PC-9 (cell line): ENCODE results near the gene SMARCAD1. TPM values are rescaled to one million over a fixed set of nuclear protein-coding genes. Genes with fewer than 3 reads are reported as not detected.

Experiments
- BruUV-seq: library from RNA; stranded (reverse); fragments of 400-500 nt; replicated peaks from 2 replicates; lab custom pipeline; 2021; lab: Mats Ljungman, UMichigan
- CTCF ChIA-PET: fragments of 300-600 bp; sonication (Branson Sonifier 250); formaldehyde crosslinking; loops from one replicate; lab custom pipeline; 2022; ENCODE audit warnings: antibody characterized with exemption; lab: Charles Lee
- POLR2A ChIA-PET: fragments of 300-600 bp; sonication (Branson Sonifier 250); formaldehyde crosslinking; loops from one replicate; lab custom pipeline; 2022; ENCODE audit warnings: antibody characterized with exemption; ENCODE audit not compliant: unreplicated experiment; lab: Charles Lee
- DNase-seq, 2 experiments: peaks; one replicate each; pipeline versions ENCODE4 v3.0.0 to v3.0.0-alpha.2; 2015 to 2022; ENCODE audit warnings: mixed read lengths in 1 of 2
- H2AFZ ChIP-seq: fragments of 200-600 bp; sonication (generic); 2 replicates; pipeline ENCODE4 v1.8.1; 2017; ENCODE audit warnings: antibody characterized with exemption
- H3F3A ChIP-seq: fragments of 200-600 bp; sonication (generic); 2 replicates; pipeline ENCODE4 v1.8.1; 2017; ENCODE audit warnings: antibody characterized with exemption, mild to moderate bottlenecking, low read depth; ENCODE audit not compliant: insufficient read depth
- H3K27ac ChIP-seq: fragments of 200-600 bp; sonication (generic); 2 replicates; pipeline ENCODE4 v1.6.1; 2016; ENCODE audit warnings: mixed run types
- H3K27me3 ChIP-seq: fragments of 200-600 bp; sonication (generic); 2 replicates; pipeline ENCODE4 v1.6.1; 2016; ENCODE audit warnings: low read depth, mixed run types; ENCODE audit not compliant: insufficient read depth
- H3K36me3 ChIP-seq: fragments of 200-600 bp; sonication (generic); 2 replicates; pipeline ENCODE4 v1.6.1; 2016; ENCODE audit warnings: low read depth, mixed run types
- H3K4me1 ChIP-seq: fragments of 200-600 bp; sonication (generic); replicated peaks from 2 replicates; pipeline ENCODE4 v1.6.1; 2016; ENCODE audit warnings: mixed run types; ENCODE audit not compliant: insufficient read depth
- H3K4me2 ChIP-seq: fragments of 200-600 bp; sonication (generic); 2 replicates; pipeline ENCODE4 v1.6.1; 2017; ENCODE audit warnings: mixed run types
- H3K4me3 ChIP-seq: fragments of 200-600 bp; sonication (generic); 2 replicates; pipeline ENCODE4 v1.6.1; 2016; ENCODE audit warnings: mixed run types
- H3K79me2 ChIP-seq: fragments of 200-600 bp; sonication (generic); 2 replicates; pipeline ENCODE4 v1.6.1; 2017; ENCODE audit warnings: low read depth, mixed run types
- H3K9me2 ChIP-seq: fragments of 200-600 bp; sonication (generic); 2 replicates; pipeline ENCODE4 v1.8.1; 2017; ENCODE audit warnings: mild to moderate bottlenecking; ENCODE audit not compliant: insufficient read depth
- H3K9me3 ChIP-seq: fragments of 200-600 bp; sonication (generic); 2 replicates; pipeline ENCODE4 v1.8.1; 2016; ENCODE audit warnings: low read depth; ENCODE audit not compliant: insufficient read depth
- H4K20me1 ChIP-seq: fragments of 200-600 bp; sonication (generic); 2 replicates; pipeline ENCODE4 v1.8.1; 2017; ENCODE audit not compliant: insufficient read depth
- CTCF ChIP-seq: fragments of 200-600 bp; sonication (generic); conservative IDR thresholded peaks from 2 replicates; pipeline ENCODE4 v1.6.1; 2017; ENCODE audit warnings: mixed run types, antibody characterized with exemption, mild to moderate bottlenecking, moderate library complexity
- EZH2 ChIP-seq: fragments of 200-600 bp; sonication (generic); IDR thresholded peaks from 2 replicates; pipeline ENCODE4 v1.8.0; 2017; ENCODE audit warnings: antibody characterized with exemption, low read depth
- intact Hi-C: fragments of 100-400 bp; cut with micrococcal nuclease; formaldehyde crosslinking; loops from one replicate; pipeline ENCODE4 v1.10.0; 2022; ENCODE audit not compliant: unreplicated experiment
- total RNA-seq: library from RNA; stranded (reverse); gene quantifications from 2 replicates; pipeline ENCODE4 v1.2.3, GENCODE V29; 2021

Gene SMARCAD1
- total RNA-seq, 1 experiment from 2014 or later, result 17.1 TPM

GRCh38 chr4:94228493-94229216, 21.0 kb downstream of the SMARCAD1 start:
- H4K20me1 ChIP-seq, result peaks cover 6% of the 10 kb centered on the region; the same call in 1 of the 2 replicates
- peaks cover 7% of the 10 kb centered on the region; the same call in 1 of the 2 replicates for H3K79me2 ChIP-seq
- H2AFZ ChIP-seq, result no peak overlapping the region
- H3K27ac ChIP-seq, result no peak overlapping the region
- no TSS peak for BruUV-seq
- intact Hi-C loops, result no loop called here
- POLR2A ChIA-PET, result no interaction called here
- H3K9me3 ChIP-seq, result no peaks in the 10 kb centered on the region
- DNase-seq, result no peak
- TF ChIP-seq EZH2 (no peak), CTCF (no peak)
- no peak overlapping the region for H3K4me2 ChIP-seq
- CTCF ChIA-PET, result no interaction called here
- no peaks in the 10 kb centered on the region for H3F3A ChIP-seq
- H3K4me1 ChIP-seq, result no peaks in the 10 kb centered on the region
- no peaks in the 10 kb centered on the region for H3K27me3 ChIP-seq
- no peaks in the 10 kb centered on the region for H3K9me2 ChIP-seq
- H3K36me3 ChIP-seq, result no peaks in the 10 kb centered on the region
- no peak overlapping the region for H3K4me3 ChIP-seq

- no peaks in the 10 kb centered on the region for H3K36me3 ChIP-seq
- no TSS peak for BruUV-seq
Observed at GRCh38 chr4:94232519-94232918, 24.9 kb downstream of the SMARCAD1 start.

DNA sequence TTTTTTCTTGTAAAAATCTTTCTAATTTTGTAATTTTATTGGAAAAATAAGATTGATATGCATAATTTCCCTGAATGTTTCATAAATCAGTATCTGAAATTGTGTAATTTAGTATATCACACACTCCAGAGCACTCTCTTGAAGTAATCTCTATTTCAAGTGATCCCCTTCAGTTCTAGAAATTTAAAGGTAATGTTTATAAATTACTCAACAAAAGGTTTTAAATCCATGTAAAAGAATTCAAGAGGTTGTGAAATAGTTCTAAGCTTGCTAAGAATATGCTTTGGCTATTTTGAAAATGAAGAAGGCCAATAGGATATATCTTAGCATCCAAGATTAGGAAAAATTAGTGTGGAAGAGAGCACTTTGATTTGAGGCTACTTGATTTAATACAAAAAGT, 28.2 kb downstream of the SMARCAD1 start:
- Histone ChIP-seq H3K4me3 (no peak overlapping the region), H3K36me3 (no peaks in the 10 kb centered on the region; the same call in 1 of the 2 replicates), H3K9me2 (no peaks in the 10 kb centered on the region), H3K4me1 (no peaks in the 10 kb centered on the region), H3K4me2 (no peak overlapping the region), H3F3A (no peaks in the 10 kb centered on the region), H2AFZ (no peak overlapping the region), H3K27me3 (no peaks in the 10 kb centered on the region), H3K27ac (no peak overlapping the region), H3K79me2 (no peaks in the 10 kb centered on the region), H3K9me3 (no peaks in the 10 kb centered on the region), H4K20me1 (no peaks in the 10 kb centered on the region)
- DNase-seq, result no peak
- intact Hi-C loops, result no loop called here
- no peak for TF ChIP-seq CTCF
- TF ChIP-seq EZH2, result no peak
- CTCF ChIA-PET, result no interaction called here
- BruUV-seq, result no TSS peak
- POLR2A ChIA-PET, result no interaction called here

More at GRCh38 chr4:94232519-94232918, 24.9 kb downstream of the SMARCAD1 start:
- DNase-seq, result no peak
- ChIA-PET CTCF (no interaction called here), POLR2A (no interaction called here)
- no peaks in the 10 kb centered on the region for H3K27me3 ChIP-seq
- no peaks in the 10 kb centered on the region for H3K4me1 ChIP-seq
- H3K4me2 ChIP-seq, result no peak overlapping the region
- H3K79me2 ChIP-seq, result no peaks in the 10 kb centered on the region
- no peak for TF ChIP-seq EZH2
- TF ChIP-seq CTCF, result no peak
- no peak overlapping the region for H3K27ac ChIP-seq
- no peaks in the 10 kb centered on the region for H3F3A ChIP-seq
- intact Hi-C loops, result no loop called here
- H3K4me3 ChIP-seq, result no peak overlapping the region
- no peaks in the 10 kb centered on the region for H3K9me2 ChIP-seq
- no peaks in the 10 kb centered on the region for H3K9me3 ChIP-seq
- H2AFZ ChIP-seq, result no peak overlapping the region
- H4K20me1 ChIP-seq, result peaks cover 6% of the 10 kb centered on the region; the same call in 1 of the 2 replicates
